ENCODE measurements around the gene ABHD2.
"Not testable (repeated sequence)": the region's sequence is repeated elsewhere in the genome, so short reads cannot be mapped to it uniquely, and the experiment has no call there.

The ABHD2 gene

DNA sequence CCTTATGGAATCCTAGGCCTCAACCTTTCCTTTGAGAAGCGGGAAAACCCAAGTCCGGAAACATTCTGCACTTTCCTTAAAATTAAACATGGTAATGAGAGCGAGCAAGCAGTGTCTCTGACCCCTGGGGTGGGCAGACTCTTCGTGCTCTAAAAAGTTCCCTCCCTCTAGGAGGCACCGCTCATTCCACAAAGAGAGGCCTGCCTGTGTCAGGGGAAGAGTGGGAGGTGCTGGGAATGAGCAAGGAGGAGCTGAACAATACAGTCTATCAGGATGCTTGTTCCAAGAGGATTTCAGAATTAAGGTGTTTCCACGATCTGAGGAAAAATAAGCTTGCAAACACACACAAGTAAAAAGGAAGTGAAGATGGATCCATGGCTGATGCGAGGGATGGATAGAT lies 139.2 kb downstream of the ABHD2 start:
- no peak for DNase-seq (ENCODE audit: low spot score)

DNA sequence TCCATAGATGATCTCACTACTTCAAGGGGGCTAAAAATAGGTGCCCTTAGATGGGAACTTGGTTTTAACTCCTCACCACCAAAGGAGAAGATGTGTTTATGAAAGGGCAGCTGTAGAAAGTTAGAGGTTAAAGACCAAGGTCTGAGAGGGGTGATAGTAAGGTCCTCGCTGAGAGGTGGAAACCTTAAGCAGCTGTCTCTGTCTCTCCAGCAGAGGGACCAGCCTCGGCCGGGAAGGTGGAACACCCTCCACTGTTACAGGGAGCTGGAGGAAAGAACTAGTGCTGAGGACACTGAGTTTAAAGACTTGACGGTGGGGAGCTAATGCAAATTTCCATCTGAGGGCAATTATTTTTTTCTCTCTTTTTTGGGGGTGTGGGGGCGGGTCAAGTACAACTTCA lies 142.0 kb downstream of the ABHD2 start:
- peak; percentile 11 for DNase-seq (ENCODE audit: low spot score)

DNA sequence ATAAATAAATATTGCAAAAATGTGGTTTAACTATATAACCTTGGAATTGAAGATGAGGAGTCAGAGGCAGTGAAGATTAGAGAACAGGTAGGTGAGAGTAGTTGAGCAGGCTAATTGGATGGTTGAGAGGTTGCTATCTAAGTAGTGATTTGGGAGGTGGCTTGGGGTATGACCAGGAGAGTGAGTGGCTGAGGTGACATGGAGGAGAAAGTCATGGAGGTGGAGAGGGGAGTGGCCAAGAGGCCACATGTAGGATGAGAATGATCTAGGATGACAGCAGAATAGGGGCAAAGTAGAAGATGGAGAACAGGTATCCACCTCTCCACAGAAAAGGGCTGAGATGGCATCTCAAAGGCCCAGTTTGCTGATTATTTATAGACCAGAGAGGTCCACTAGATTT lies 143.6 kb downstream of the ABHD2 start:
- DNase-seq (ENCODE audit: low spot score): no peak

DNA sequence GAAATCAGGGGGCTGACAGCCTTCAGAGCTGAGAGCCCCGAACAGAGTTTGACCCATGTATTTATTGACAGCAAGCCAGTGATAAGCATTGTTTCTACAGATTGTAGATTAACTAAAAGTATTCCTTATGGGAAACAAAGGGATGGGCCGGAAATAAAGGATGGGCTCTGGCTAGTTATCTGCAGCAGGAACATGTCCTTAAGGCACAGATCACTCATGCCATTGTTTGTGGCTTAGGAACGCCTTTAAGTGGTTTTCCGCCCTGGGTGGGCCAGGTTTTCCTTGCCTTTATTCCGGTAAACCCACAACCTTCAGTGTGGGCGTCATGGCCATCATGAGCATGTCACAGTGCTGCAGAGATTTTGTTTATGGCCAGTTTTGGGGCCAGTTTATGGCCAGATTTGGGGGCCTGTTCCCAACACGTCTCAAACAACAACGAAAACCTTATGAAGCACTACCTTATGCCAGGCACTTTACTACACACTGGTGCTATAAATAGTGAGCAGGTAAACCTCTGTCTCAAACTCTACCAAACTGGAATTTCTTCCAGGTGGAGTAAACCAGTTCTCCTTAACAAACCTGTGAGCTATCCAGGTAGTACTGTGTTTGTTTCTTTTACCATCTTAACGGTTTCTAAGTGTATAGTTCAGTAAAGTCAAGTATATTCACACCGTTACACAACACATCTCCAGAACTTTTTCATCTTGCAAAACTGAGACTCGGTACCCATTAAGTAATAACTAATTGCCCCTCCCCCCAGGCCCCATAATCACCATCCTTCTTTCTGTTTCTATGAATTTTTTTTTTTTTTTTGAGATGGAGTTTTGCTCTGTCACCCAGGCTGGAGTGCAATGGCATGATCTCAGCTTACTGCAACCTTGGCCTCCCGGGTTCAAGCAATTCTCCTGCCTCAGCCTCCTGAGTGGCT lies 151.9 kb downstream of the ABHD2 start:
- not testable (repeated sequence) for DNase-seq (ENCODE audit: low spot score)

DNA sequence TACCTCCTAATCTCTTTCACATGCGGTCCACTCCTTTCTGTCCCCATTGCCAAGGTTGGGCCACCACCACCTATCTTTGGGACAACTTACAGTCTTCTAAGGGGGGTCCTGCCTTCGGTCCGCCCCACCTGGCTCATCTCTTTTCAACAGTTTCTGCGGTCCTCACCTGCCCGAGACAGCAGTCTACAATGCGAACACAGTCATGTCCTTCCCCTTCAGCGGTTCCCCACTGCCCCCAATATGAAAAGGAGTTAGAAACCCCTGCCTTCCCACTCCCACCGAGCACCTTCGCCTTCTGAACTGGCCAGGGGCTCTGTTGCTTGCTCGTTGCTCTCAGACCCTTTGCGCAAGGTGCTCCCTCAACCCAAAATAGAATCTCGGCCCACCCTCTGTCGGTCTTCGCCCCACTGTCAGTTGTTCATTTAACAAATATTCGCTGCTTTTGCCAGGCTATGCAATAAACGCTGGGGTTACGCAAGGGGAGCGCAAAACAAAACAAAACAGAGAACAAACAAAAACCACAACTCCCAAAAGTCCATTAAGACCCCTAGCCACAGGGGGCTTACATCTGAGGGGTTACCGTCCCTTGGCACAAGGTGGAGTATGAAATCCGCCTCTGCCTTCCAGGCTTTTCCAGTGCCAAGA lies 154.9 kb downstream of the ABHD2 start:
- no peak for DNase-seq (ENCODE audit: low spot score)

DNA sequence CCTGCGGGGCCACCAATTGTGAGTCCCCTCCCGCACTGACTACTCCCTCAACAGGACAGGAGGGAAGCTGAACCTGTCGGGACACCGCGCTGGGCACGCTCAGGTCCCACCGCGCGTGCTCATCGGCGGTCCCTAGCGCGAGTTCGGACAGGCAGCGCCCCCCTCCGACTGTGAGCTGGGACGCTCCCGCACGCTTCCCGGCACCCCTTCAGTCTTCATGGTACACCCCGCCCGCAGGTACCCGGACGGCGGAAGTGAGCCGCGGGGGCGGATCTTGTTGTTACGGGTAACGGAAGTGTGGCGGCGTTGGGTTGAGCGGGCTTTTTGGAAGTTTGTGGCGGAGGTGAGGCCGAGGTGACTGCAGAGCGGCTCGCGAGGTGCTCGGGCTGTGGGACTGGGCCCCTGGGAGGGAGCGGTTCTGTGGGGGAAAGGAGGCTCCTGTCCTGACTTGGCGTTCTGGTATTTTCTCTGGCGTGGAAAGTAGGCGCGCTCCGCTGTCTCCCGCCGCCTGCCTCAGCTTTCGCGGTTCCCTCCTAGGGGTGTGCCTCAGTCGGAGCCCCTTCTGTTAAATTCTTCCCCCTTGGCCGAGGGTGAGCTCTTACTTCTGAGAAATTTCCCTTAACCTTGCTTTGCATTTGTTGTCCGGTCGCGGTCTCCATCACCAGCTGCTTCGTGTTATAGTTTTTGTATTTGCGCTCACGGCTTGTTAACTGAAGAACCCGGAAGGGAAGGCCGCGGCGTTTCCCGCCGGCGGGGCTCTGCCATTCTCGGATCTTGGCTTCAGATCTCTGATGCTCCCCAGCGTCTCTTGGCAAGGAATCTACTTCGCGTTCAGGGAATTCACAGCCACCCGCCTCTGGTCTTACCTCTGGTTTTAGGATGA lies 155.7 kb downstream of the ABHD2 start, which contains the start of gene FANCI:
FANCI (plus strand) TSS at position 289 of the 883 bp plus-strand sequence. CDS start 3,669 bp downstream, outside the sequence.
- DNase-seq (ENCODE audit: low spot score): peak; percentile 98

DNA sequence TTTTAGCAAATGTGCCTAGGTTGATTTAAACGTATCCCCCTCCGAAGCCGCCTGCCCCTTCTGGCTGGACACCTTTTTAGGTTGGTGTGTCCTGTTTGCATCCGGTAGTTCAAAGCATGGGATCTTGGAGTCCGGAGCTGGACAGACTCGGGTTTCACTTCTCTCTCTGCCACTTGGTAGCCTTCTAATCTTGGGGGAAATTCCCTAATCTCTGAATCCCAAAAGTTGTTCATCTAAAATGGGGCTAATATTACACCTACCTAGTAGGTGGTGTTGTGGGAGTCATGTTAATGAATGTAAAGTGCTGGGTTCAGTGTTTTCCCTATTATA lies 156.3 kb downstream of the ABHD2 start:
- DNase-seq (ENCODE audit: low spot score): no peak

DNA sequence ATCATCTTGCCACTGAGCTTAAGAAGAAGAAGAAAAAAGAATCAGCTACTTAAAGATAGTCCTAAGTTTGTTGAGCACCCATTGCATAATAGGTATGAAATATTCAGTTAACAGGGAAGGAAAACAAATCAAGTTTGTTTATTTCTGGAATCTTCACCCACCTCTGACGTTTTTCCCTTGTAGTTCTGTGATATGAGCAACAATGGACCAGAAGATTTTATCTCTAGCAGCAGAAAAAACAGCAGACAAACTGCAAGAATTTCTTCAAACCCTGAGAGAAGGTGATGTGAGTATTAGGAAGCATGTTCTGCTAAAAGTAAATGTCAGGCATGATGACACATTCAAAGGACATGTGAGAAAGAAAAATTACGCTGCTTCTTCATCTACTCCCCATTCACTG lies 159.2 kb downstream of the ABHD2 start:
- no peak for DNase-seq (ENCODE audit: low spot score)

DNA sequence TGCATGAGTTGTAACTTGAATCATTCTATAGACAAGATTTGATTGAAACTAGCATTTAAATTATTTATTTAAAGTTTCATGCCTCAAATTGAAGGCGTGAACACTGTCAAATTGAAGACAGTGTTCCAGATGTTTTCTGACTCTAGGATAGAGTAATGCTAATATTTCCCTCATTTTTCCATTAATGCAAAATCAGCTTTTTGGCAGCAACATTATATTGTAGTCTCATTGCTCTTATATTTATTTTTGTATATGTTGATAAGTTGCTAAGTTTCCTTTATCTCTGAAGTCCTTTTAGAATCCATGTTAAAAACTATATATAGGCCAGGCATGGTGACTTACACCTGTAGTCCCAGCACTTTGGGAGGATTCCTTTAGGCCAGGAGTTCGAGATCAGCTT lies 160.3 kb downstream of the ABHD2 start:
- no peak for DNase-seq (ENCODE audit: low spot score)

DNA sequence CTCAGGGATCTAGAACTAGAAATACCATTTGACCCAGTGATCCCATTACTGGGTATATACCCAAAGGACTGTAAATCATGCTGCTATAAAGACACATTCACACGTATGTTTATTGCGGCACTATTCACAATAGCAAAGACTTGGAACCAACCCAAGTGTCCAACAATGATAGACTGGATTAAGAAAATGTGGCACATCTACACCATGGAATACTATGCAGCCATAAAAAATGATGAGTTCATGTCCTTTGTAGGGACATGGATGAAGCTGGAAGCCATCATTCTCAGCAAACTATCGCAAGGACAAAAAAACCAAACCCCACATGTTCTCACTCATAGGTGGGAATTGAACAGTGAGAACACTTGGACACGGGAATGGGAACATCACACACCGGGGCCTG lies 161.9 kb downstream of the ABHD2 start:
- DNase-seq (ENCODE audit: low spot score): not testable (repeated sequence)

Measured in D341Med (cell line).